Osteocyte (in vitro differentiated cells): Measurements from ENCODE around the gene PRDM16. TPM values are rescaled to one million over a fixed set of nuclear protein-coding genes. Genes with fewer than 3 reads are reported as not detected.
"Not testable (repeated sequence)": the region's sequence is repeated elsewhere in the genome, so short reads cannot be mapped to it uniquely, and the experiment has no call there.

ENCODE experiments used
- DNase-seq: peaks from one replicate; pipeline ENCODE4 v3.0.0; 2021; ENCODE audit warnings: mixed read lengths; ENCODE audit not compliant: unreplicated experiment; ENCODE audit errors: extremely low spot score
- H3K27ac Mint-ChIP-seq: one replicate; pipeline ENCODE4 v1.8.0; 2021; ENCODE audit warnings: mild to moderate bottlenecking, mixed read lengths; ENCODE audit not compliant: unreplicated experiment
- H3K27me3 Mint-ChIP-seq: one replicate; pipeline ENCODE4 v1.8.0; 2021; ENCODE audit warnings: mixed read lengths; ENCODE audit not compliant: unreplicated experiment
- H3K36me3 Mint-ChIP-seq: one replicate; pipeline ENCODE4 v1.8.0; 2021; ENCODE audit warnings: mixed read lengths; ENCODE audit not compliant: unreplicated experiment
- H3K4me1 Mint-ChIP-seq: one replicate; pipeline ENCODE4 v1.8.0; 2021; ENCODE audit warnings: mixed read lengths; ENCODE audit not compliant: unreplicated experiment
- H3K4me3 Mint-ChIP-seq: one replicate; pipeline ENCODE4 v1.8.0; 2021; ENCODE audit warnings: mild to moderate bottlenecking, moderate library complexity, mixed read lengths; ENCODE audit not compliant: unreplicated experiment
- H3K9me3 Mint-ChIP-seq: one replicate; pipeline ENCODE4 v1.8.0; 2021; ENCODE audit warnings: mixed read lengths; ENCODE audit not compliant: unreplicated experiment
- total RNA-seq: library from RNA; stranded (reverse); gene quantifications from 2 replicates; pipeline ENCODE4 v1.2.1, GENCODE V29; 2021
- TF ChIP-seq, protein P1 (sequence below): fragments of 200-600 bp; sonication (generic); IDR thresholded peaks from 2 replicates; pipeline ENCODE4 v1.5.0; 2021; ENCODE audit warnings: antibody characterized with exemption, mild to moderate bottlenecking, moderate library complexity

The PRDM16 gene
- total RNA-seq, 1 donor from 2014 or later = 7.1 TPM

DNA sequence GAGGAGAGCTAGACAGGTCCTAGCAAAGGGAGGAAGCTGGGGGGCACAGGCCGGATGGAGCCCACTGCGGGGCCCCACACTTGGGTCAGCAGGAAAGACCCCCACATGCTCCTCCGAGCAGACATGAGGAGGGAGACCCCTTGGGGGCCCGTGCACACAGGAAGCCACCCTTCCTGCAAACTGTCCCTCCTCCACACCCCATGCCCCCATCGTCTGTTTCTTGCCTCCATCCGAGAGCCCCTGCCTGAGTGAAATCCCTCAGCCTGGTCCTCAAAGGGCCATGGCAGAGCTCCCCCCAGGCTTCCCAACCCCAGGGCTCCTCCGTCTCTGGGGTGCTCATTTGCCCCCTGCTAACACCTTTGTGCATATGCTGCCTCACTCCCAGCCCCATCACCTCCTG is 168.0 kb downstream of the PRDM16 start:
- Mint-ChIP-seq H3K27me3 (peaks cover 2% of the 10 kb centered on the region), H3K4me1 (no peaks in the 10 kb centered on the region), H3K27ac (no peak overlapping the region), H3K36me3 (no peaks in the 10 kb centered on the region), H3K9me3 (no peaks in the 10 kb centered on the region), H3K4me3 (no peak overlapping the region)
- TF ChIP-seq, protein P1, sequence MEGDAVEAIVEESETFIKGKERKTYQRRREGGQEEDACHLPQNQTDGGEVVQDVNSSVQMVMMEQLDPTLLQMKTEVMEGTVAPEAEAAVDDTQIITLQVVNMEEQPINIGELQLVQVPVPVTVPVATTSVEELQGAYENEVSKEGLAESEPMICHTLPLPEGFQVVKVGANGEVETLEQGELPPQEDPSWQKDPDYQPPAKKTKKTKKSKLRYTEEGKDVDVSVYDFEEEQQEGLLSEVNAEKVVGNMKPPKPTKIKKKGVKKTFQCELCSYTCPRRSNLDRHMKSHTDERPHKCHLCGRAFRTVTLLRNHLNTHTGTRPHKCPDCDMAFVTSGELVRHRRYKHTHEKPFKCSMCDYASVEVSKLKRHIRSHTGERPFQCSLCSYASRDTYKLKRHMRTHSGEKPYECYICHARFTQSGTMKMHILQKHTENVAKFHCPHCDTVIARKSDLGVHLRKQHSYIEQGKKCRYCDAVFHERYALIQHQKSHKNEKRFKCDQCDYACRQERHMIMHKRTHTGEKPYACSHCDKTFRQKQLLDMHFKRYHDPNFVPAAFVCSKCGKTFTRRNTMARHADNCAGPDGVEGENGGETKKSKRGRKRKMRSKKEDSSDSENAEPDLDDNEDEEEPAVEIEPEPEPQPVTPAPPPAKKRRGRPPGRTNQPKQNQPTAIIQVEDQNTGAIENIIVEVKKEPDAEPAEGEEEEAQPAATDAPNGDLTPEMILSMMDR = no peak
- DNase-seq = no peak

DNA sequence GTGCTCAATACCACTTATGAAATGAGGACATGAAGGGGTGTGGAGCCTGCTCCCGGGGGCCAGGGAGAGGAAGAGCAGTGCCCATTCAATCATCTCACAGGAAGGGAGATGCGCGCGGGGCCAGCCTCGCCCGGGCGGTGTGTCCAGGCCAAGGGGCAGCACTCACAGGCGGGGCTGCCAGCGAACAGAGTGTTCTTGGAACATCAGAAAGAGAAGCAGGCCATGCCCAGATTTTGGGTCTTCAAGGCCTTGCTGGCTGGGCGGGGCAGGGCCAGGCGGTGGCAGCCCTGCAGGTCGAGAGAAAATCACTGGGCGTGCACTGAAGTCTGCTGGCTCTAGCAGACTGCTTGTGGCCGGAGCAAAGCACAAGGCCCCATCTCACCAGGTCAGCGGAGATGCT is 168.6 kb downstream of the PRDM16 start:
- Mint-ChIP-seq H3K27me3 (no peaks in the 10 kb centered on the region), H3K9me3 (no peaks in the 10 kb centered on the region), H3K36me3 (no peaks in the 10 kb centered on the region), H3K27ac (no peak overlapping the region), H3K4me3 (no peak overlapping the region), H3K4me1 (no peaks in the 10 kb centered on the region)
- DNase-seq = no peak
- TF ChIP-seq, protein P1 = no peak

DNA sequence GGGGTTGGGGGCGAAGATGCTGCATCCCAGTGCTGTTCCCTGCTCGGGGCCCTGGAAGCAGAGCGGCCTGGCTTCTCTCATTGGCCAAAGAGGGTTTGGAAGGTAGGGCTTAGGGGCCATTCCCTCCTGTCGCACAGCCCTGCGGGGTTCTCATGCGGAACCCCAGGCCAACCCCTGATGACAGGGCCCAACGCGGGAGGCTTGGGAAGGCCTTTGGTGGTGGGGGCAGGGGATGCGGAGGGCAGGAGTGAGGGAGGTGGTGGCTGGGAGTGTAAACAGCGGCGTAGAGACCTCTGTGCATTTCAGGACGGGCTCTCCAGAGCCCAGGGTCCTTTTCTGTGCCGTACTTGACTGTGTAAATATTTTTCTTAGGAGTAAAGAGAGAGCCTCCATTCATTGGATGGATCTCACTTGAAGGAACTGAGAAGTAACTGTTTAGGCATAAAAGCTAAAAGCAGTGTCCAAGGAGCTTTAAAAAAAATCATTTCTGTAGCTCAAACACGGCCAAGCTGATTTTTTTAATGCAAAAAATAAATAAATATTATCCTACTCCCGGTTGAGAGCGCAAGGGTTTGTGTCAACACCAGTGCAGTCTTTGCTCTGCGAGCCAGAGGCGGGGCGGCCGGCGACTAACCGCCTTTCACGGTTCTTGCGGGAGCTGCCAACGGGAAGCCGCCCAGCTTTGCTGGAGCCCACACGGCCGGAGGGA is 169.1 kb downstream of the PRDM16 start:
- no peak for DNase-seq
- Mint-ChIP-seq H3K27ac (no peak overlapping the region), H3K27me3 (no peaks in the 10 kb centered on the region), H3K9me3 (no peaks in the 10 kb centered on the region), H3K4me3 (no peak overlapping the region), H3K4me1 (no peaks in the 10 kb centered on the region), H3K36me3 (no peaks in the 10 kb centered on the region)
- TF ChIP-seq, protein P1 = no peak

DNA sequence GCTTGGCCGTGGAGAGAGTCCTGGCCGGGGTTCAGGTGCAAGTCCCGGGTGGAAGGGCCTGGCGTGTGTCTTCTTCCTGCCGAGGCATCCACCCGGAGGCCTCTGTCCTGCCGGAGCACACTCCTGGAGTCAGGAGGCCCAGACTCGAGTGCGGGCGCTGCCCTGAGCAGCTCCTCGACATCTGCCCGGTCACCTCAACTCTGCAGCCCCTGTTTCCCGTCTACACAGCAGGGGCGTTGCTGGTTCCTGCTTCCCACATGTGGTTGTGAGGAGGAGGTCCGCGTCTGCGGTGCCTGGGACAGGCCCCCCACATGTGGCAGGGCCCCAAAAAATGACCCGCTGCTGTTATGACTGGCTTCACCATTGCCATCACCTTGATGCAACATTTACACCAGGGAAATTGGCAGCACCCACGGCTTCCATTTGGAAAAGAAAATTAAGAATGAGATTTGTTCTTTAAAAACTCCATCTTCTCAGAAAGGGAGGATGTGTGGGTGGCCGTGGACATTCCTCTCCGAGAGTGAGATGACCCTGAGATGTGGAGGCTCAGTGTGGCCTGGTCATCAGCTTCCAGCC is 169.8 kb downstream of the PRDM16 start:
- H3K27ac Mint-ChIP-seq = no peak overlapping the region
- no peak for DNase-seq
- H3K36me3 Mint-ChIP-seq = no peaks in the 10 kb centered on the region
- H3K27me3 Mint-ChIP-seq = no peaks in the 10 kb centered on the region
- no peaks in the 10 kb centered on the region for H3K4me1 Mint-ChIP-seq
- no peak overlapping the region for H3K4me3 Mint-ChIP-seq
- TF ChIP-seq, protein P1 = no peak
- H3K9me3 Mint-ChIP-seq = no peaks in the 10 kb centered on the region

DNA sequence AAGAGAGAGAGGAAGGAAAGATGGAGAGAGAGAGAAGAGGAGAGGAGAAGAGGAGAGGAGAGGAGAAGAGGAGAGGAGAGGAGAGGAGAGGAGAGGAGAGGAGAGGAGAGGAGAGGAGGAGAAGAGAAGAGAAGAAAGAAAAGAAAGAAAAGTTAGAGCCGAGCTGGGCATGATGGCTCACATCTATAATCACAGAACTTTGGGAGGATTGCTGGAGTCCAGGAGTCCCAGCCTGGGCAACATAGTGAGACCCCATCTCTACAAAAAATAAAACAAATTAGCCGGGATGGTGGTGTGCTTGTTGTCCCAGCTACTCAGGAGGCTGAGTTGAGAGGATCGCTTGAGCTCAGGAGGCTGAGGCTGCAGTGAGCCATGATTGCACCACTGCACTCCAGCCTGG is 171.0 kb downstream of the PRDM16 start:
- H3K4me3 Mint-ChIP-seq = not testable (repeated sequence)

More for the DNA sequence above, 171.0 kb downstream of the PRDM16 start:
- not testable (repeated sequence) for H3K36me3 Mint-ChIP-seq, DNase-seq, H3K27me3 Mint-ChIP-seq, H3K9me3 Mint-ChIP-seq, H3K4me1 Mint-ChIP-seq, H3K27ac Mint-ChIP-seq
